NT2/D1 (cell line): ENCODE measurements around the gene CDH7.

Experiments used
- SUZ12 ChIP-seq: IDR thresholded peaks from 2 replicates; pipeline ENCODE4 v1.6.1; 2011; ENCODE audit not compliant: insufficient read length, insufficient read depth; ENCODE audit errors: extremely low read depth
- YY1 ChIP-seq: IDR thresholded peaks from 2 replicates; pipeline ENCODE4 v1.6.1; 2011; ENCODE audit not compliant: insufficient read length, insufficient read depth
- ZNF274 ChIP-seq: IDR thresholded peaks from 2 replicates; pipeline ENCODE4 v1.6.1; 2011; ENCODE audit warnings: mild to moderate bottlenecking, low read depth, low read length

- no peak for TF ChIP-seq SUZ12
- no peak for TF ChIP-seq ZNF274
- TF ChIP-seq YY1: no peak
Observed at GRCh38 chr18:65869527-65869926, 118.7 kb downstream of the CDH7 start.
